OCI-LY7 (cell line): ENCODE data around the gene MDK. TPM values are rescaled to one million over a fixed set of nuclear protein-coding genes. Genes with fewer than 3 reads are reported as not detected.

Source experiments
- BruUV-seq: library from RNA; stranded (reverse); fragments of 400-500 nt; replicated peaks from 2 replicates; lab custom pipeline; 2021; lab: Mats Ljungman, UMichigan
- CTCF ChIA-PET: fragments of 300-600 bp; sonication (Branson Sonifier 250); formaldehyde crosslinking; loops from one replicate; lab custom pipeline; 2022; ENCODE audit warnings: antibody characterized with exemption; ENCODE audit not compliant: unreplicated experiment; lab: Charles Lee
- POLR2A ChIA-PET: fragments of 300-600 bp; sonication (Branson Sonifier 250); formaldehyde crosslinking; loops from one replicate; lab custom pipeline; 2022; ENCODE audit warnings: antibody characterized with exemption; lab: Charles Lee
- DNase-seq: peaks from one replicate; pipeline ENCODE4 v3.0.0-alpha.2; 2015; ENCODE audit warnings: low spot score
- H2AFZ ChIP-seq: fragments of 200-600 bp; sonication (generic), shearing (Covaris generic); 2 replicates; pipeline ENCODE4 v1.6.1; 2014; ENCODE audit warnings: mild to moderate bottlenecking, antibody characterized with exemption, low read length, moderate library complexity
- H3K27ac ChIP-seq: fragments of 200-600 bp; sonication (generic); 2 replicates; pipeline ENCODE4 v1.5.1; 2014; ENCODE audit warnings: mixed run types, low read depth, mild to moderate bottlenecking, moderate library complexity, low read length, inconsistent platforms; ENCODE audit not compliant: poor library complexity, severe bottlenecking
- H3K36me3 ChIP-seq: fragments of 200-600 bp; sonication (generic); 2 replicates; pipeline ENCODE4 v1.6.1; 2014; ENCODE audit warnings: mild to moderate bottlenecking, antibody characterized with exemption, low read length, moderate library complexity, mixed read lengths; ENCODE audit not compliant: insufficient read depth
- H3K4me1 ChIP-seq: fragments of 200-600 bp; sonication (generic); 2 replicates; pipeline ENCODE4 v1.5.1; 2014; ENCODE audit warnings: mild to moderate bottlenecking, low read length; ENCODE audit not compliant: insufficient read depth, poor library complexity, severe bottlenecking
- H3K4me2 ChIP-seq: fragments of 200-600 bp; sonication (generic); 2 replicates; pipeline ENCODE4 v1.6.1; 2014; ENCODE audit warnings: mild to moderate bottlenecking, low read length
- H3K4me3 ChIP-seq: fragments of 200-600 bp; sonication (generic); 2 replicates; pipeline ENCODE4 v1.5.1; 2014; ENCODE audit warnings: mild to moderate bottlenecking, low read depth, low read length; ENCODE audit not compliant: poor library complexity, severe bottlenecking
- H3K79me2 ChIP-seq: fragments of 200-600 bp; sonication (generic); 2 replicates; pipeline ENCODE4 v1.6.1; 2016; ENCODE audit warnings: low read depth, mild to moderate bottlenecking, low read length, moderate library complexity, mixed read lengths; ENCODE audit not compliant: insufficient read depth
- H3K9me2 ChIP-seq: fragments of 200-600 bp; sonication (generic); 2 replicates; pipeline ENCODE4 v1.6.1; 2016; ENCODE audit warnings: mild to moderate bottlenecking, low read length, mixed read lengths; ENCODE audit not compliant: insufficient read depth
- H3K9me3 ChIP-seq: fragments of 200-600 bp; sonication (generic); 2 replicates; pipeline ENCODE4 v1.6.1; 2014; ENCODE audit warnings: mild to moderate bottlenecking, mixed run types, low read length, mixed read lengths
- H4K20me1 ChIP-seq: fragments of 200-600 bp; sonication (generic); 2 replicates; pipeline ENCODE4 v1.6.1; 2014; ENCODE audit warnings: mild to moderate bottlenecking, antibody characterized with exemption, low read length, moderate library complexity, mixed read lengths; ENCODE audit not compliant: insufficient read depth
- EZH2phosphoT487 ChIP-seq: fragments of 200-600 bp; sonication (generic); IDR thresholded peaks from 2 replicates; pipeline ENCODE4 v1.6.1; 2018; ENCODE audit warnings: low read depth, borderline replicate concordance, mild to moderate bottlenecking, mixed run types, antibody characterized with exemption, low read length, moderate library complexity, mixed read lengths
- intact Hi-C: fragments of 100-400 bp; cut with micrococcal nuclease; formaldehyde crosslinking; loops from one replicate; pipeline ENCODE4 v1.10.0; 2022; ENCODE audit not compliant: unreplicated experiment
- microRNA-seq: library from miRNA; unstranded; fragments of <30 nt; microRNA quantifications from one replicate; pipeline ENCODE4 v1.2.0, GENCODE V29; 2022; ENCODE audit warnings: borderline replicate concordance
- small RNA-seq: library from RNA; depleted of rRNA; stranded (forward); fragments of <200 nt; gene quantifications from one replicate; pipeline ENCODE3, GENCODE V24; 2014
- total RNA-seq, 2 experiments: library from RNA; depleted of rRNA in 1 of 2; stranded (reverse); fragments of >200 nt in 1 of 2; shearing (Covaris generic) in 1 of 2; gene quantifications; 2 replicates each; pipeline ENCODE4 v1.2.3, GENCODE V29; 2014 to 2022
- TF ChIP-seq, protein P1 (sequence below): fragments of 200-600 bp; sonication (generic); conservative IDR thresholded peaks from 2 replicates; pipeline ENCODE4 v1.5.1; 2014; ENCODE audit warnings: mild to moderate bottlenecking, antibody characterized with exemption, low read length, moderate library complexity, mixed read lengths

Gene MDK
- total RNA-seq, 2 experiments from 2014 or later, result 5.1 to 6.2 TPM

GRCh38 chr11:46431211-46431610 lies 49.7 kb downstream of the MDK start:
- no peaks in the 10 kb centered on the region for H3K4me1 ChIP-seq
- no peak overlapping the region for H2AFZ ChIP-seq
- H3K27ac ChIP-seq, result no peak overlapping the region
- POLR2A ChIA-PET, result no interaction called here
- no peaks in the 10 kb centered on the region for H3K79me2 ChIP-seq
- intact Hi-C loops, result no loop called here
- H3K36me3 ChIP-seq, result peaks cover 31% of the 10 kb centered on the region
- BruUV-seq, result no TSS peak
- TF ChIP-seq, protein P1, sequence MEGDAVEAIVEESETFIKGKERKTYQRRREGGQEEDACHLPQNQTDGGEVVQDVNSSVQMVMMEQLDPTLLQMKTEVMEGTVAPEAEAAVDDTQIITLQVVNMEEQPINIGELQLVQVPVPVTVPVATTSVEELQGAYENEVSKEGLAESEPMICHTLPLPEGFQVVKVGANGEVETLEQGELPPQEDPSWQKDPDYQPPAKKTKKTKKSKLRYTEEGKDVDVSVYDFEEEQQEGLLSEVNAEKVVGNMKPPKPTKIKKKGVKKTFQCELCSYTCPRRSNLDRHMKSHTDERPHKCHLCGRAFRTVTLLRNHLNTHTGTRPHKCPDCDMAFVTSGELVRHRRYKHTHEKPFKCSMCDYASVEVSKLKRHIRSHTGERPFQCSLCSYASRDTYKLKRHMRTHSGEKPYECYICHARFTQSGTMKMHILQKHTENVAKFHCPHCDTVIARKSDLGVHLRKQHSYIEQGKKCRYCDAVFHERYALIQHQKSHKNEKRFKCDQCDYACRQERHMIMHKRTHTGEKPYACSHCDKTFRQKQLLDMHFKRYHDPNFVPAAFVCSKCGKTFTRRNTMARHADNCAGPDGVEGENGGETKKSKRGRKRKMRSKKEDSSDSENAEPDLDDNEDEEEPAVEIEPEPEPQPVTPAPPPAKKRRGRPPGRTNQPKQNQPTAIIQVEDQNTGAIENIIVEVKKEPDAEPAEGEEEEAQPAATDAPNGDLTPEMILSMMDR, result no peak
- no peak for TF ChIP-seq EZH2phosphoT487
- DNase-seq, result no peak
- H3K4me2 ChIP-seq, result no peak overlapping the region
- CTCF ChIA-PET, result no interaction called here
- no peaks in the 10 kb centered on the region for H3K9me3 ChIP-seq
- H3K4me3 ChIP-seq, result no peak overlapping the region
- no peaks in the 10 kb centered on the region for H3K9me2 ChIP-seq
- no peaks in the 10 kb centered on the region for H4K20me1 ChIP-seq

Small RNAs within 50 kb of the gene (microRNA-seq; reads per million reads assigned to microRNA genes)
- 3.0 reads per million for gene MIR4688

Small RNAs within 50 kb of the gene (small RNA-seq; reads per million reads assigned to genes)
- gene MIR4688, result not detected

Other genes starting within 250 kb of the MDK start
- gene CREB3L1, start 104.0 kb upstream of the MDK start, total RNA-seq (2014; rRNA removed; shearing (Covaris generic)), result not detected in 2 replicates
- 0.15 and 0.17 TPM in 2 replicates for gene CREB3L1, start 104.0 kb upstream of the MDK start, total RNA-seq (2022)
- gene DGKZ, start 34.2 kb upstream of the MDK start, total RNA-seq (2014; rRNA removed; shearing (Covaris generic)), result 110 and 134 TPM in 2 replicates
- gene DGKZ, start 34.2 kb upstream of the MDK start, total RNA-seq (2022), result 141 and 163 TPM in 2 replicates
- 0.09 TPM in 1 of 2 replicates, not detected in the other for gene CHRM4, start 10.1 kb downstream of the MDK start, total RNA-seq (2014; rRNA removed; shearing (Covaris generic))
- gene CHRM4, start 10.1 kb downstream of the MDK start, total RNA-seq (2022), result 0.24 TPM in 1 of 2 replicates, not detected in the other
- 21.8 and 24.6 TPM in 2 replicates for gene AMBRA1, start 212.4 kb downstream of the MDK start, total RNA-seq (2014; rRNA removed; shearing (Covaris generic))
- gene AMBRA1, start 212.4 kb downstream of the MDK start, total RNA-seq (2022), result 30.7 and 35.2 TPM in 2 replicates
- gene HARBI1, start 235.6 kb downstream of the MDK start, total RNA-seq (2014; rRNA removed; shearing (Covaris generic)), result 4.8 and 5.2 TPM in 2 replicates
- 7.1 and 8.4 TPM in 2 replicates for gene HARBI1, start 235.6 kb downstream of the MDK start, total RNA-seq (2022)
- 53.2 and 60.6 TPM in 2 replicates for gene ATG13, start 235.9 kb downstream of the MDK start, total RNA-seq (2014; rRNA removed; shearing (Covaris generic))
- 46.4 and 68.6 TPM in 2 replicates for gene ATG13, start 235.9 kb downstream of the MDK start, total RNA-seq (2022)